ENCODE measurements around the gene SLC37A1.
"Not testable (repeated sequence)": the region's sequence is repeated elsewhere in the genome, so short reads cannot be mapped to it uniquely, and the experiment has no call there.

Gene SLC37A1

GRCh38 chr21:42622284-42622683, 108.6 kb downstream of the SLC37A1 start:
- DNase-seq, result no peak

GRCh38 chr21:42623694-42624093, 110.0 kb downstream of the SLC37A1 start:
- DNase-seq, result no peak

GRCh38 chr21:42624095-42624790, 110.6 kb downstream of the SLC37A1 start:
- no peak for DNase-seq

- DNase-seq, result no peak
Measured at GRCh38 chr21:42624936-42625335, 111.3 kb downstream of the SLC37A1 start.

GRCh38 chr21:42626171-42626570, 112.5 kb downstream of the SLC37A1 start:
- DNase-seq, result no peak

- no peak for DNase-seq
Measured at GRCh38 chr21:42627527-42628289, 114.1 kb downstream of the SLC37A1 start.

- DNase-seq, result not testable (repeated sequence)
Measured at GRCh38 chr21:42628466-42629061, 114.9 kb downstream of the SLC37A1 start.

- no peak for DNase-seq
Measured at GRCh38 chr21:42629933-42630589, 116.4 kb downstream of the SLC37A1 start.

- no peak for DNase-seq
Measured at GRCh38 chr21:42630626-42631025, 117.0 kb downstream of the SLC37A1 start.
